ENCODE data around the gene HELQ.

- no peak for TF ChIP-seq CTCF (IDR thresholded peaks at IDR 0.05)
- TF ChIP-seq POLR2A (IDR thresholded peaks at IDR 0.05): no peak
Measured at GRCh38 chr4:83370640-83370906, 85.0 kb downstream of the HELQ start.
